Measurements from ENCODE around the gene RALGAPA2.
A peak's percentile ranks its signal among the peaks of the same experiment; 100 is the strongest.

The RALGAPA2 gene

DNA sequence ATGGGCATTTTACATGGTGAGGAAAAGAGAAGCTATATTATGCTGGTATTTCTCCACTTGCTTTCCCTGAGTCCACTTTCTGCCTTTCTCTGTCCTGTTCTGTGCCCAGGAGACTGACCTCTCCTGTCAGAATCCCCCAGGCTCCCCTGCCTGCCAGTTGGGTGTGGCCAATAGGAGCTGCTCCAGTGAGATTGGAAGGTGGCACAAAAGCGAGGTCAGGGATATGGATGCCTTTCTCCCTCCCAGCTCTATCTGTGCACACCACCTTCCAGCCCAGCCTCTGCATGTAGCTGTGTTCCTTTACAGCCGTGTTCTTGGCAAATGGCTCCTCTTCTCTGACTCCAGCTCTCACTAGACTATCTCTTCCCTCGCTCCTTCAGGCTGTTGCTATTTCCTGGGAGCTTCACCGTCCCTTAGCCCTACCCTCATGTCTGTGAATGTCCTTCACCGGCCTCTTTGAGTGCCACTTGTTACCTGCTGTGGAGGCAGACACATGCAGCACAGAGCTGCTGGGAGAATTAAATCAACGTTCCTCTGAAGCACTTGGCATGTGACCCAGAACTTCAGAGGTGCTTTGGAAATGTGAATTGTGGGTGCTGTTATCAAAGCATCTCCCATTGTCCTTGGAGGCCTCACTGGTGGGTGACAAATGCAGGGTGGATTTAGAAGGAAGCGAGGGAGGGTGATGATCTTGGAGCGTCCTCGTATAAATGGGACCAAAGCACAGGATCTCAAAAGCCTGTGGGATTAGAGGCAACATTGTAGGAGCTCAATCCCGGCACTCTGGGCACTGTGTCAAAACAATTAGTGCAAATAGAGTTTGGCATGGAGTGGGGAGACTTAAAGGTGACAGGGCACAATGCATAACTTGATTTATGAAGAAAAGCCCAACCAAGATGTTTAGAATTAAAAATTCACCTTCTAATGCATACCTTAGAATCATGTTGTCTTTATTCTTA, 28.9 kb upstream of the RALGAPA2 start:
- peak in 1 of 2 experiments; percentile 41 for DNase-seq (ENCODE audit: low read depth in 1 of 2, low spot score in 1 of 2)
- Histone ChIP-seq H3K27ac (replicated peaks) (peak overlapping the region; percentile 95), H3K4me3 (replicated peaks; ENCODE audit: insufficient read depth, low read length) (no peak overlapping the region), H3K27me3 (ENCODE audit: insufficient read depth, poor library complexity, severe bottlenecking) (no peaks in the 10 kb centered on the region)
- TF ChIP-seq, protein P1, sequence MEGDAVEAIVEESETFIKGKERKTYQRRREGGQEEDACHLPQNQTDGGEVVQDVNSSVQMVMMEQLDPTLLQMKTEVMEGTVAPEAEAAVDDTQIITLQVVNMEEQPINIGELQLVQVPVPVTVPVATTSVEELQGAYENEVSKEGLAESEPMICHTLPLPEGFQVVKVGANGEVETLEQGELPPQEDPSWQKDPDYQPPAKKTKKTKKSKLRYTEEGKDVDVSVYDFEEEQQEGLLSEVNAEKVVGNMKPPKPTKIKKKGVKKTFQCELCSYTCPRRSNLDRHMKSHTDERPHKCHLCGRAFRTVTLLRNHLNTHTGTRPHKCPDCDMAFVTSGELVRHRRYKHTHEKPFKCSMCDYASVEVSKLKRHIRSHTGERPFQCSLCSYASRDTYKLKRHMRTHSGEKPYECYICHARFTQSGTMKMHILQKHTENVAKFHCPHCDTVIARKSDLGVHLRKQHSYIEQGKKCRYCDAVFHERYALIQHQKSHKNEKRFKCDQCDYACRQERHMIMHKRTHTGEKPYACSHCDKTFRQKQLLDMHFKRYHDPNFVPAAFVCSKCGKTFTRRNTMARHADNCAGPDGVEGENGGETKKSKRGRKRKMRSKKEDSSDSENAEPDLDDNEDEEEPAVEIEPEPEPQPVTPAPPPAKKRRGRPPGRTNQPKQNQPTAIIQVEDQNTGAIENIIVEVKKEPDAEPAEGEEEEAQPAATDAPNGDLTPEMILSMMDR (IDR thresholded peaks at IDR 0.05; ENCODE audit: insufficient read depth, low read length): no peak
- TF ChIP-seq POLR2AphosphoS5 (IDR thresholded peaks at IDR 0.05; ENCODE audit: low read depth) (no peak), SPI1 (IDR thresholded peaks at IDR 0.05; ENCODE audit: borderline replicate concordance, low read depth) (no peak), GABPA (IDR thresholded peaks at IDR 0.05; ENCODE audit: low read depth) (no peak)
- TF ChIP-seq, protein P2, sequence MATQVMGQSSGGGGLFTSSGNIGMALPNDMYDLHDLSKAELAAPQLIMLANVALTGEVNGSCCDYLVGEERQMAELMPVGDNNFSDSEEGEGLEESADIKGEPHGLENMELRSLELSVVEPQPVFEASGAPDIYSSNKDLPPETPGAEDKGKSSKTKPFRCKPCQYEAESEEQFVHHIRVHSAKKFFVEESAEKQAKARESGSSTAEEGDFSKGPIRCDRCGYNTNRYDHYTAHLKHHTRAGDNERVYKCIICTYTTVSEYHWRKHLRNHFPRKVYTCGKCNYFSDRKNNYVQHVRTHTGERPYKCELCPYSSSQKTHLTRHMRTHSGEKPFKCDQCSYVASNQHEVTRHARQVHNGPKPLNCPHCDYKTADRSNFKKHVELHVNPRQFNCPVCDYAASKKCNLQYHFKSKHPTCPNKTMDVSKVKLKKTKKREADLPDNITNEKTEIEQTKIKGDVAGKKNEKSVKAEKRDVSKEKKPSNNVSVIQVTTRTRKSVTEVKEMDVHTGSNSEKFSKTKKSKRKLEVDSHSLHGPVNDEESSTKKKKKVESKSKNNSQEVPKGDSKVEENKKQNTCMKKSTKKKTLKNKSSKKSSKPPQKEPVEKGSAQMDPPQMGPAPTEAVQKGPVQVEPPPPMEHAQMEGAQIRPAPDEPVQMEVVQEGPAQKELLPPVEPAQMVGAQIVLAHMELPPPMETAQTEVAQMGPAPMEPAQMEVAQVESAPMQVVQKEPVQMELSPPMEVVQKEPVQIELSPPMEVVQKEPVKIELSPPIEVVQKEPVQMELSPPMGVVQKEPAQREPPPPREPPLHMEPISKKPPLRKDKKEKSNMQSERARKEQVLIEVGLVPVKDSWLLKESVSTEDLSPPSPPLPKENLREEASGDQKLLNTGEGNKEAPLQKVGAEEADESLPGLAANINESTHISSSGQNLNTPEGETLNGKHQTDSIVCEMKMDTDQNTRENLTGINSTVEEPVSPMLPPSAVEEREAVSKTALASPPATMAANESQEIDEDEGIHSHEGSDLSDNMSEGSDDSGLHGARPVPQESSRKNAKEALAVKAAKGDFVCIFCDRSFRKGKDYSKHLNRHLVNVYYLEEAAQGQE (IDR thresholded peaks at IDR 0.05; ENCODE audit: insufficient replicate concordance, low read depth): no peak

DNA sequence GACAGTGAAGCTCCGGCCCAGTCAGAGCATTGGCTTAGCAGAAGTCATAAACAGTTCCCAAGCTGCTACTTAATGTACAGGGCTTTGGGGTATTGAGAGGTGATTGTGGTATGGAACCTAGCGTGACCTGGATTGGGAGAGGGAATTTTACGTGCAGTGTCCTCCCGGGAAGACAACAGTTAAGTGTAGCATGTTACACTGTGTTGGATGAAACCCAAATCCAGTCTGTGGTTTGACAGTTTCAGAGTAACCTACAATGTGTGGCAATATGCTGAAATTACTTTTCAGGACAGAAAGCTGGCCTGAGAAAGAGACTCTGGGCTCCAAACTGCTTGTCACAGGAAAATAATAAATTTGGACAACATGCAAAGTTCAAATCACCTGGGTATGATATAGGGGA, 28.1 kb upstream of the RALGAPA2 start:
- DNase-seq (ENCODE audit: low read depth in 1 of 2, low spot score in 1 of 2): peak; percentile 55 to 82
- Histone ChIP-seq H3K27me3 (ENCODE audit: insufficient read depth, poor library complexity, severe bottlenecking) (no peaks in the 10 kb centered on the region), H3K27ac (replicated peaks) (peak overlapping the region; percentile 95), H3K4me3 (replicated peaks; ENCODE audit: insufficient read depth, low read length) (no peak overlapping the region)
- TF ChIP-seq POLR2AphosphoS5 (IDR thresholded peaks at IDR 0.05; ENCODE audit: low read depth) (peak; percentile 71; the same call in 1 of the 2 replicates), SPI1 (IDR thresholded peaks at IDR 0.05; ENCODE audit: borderline replicate concordance, low read depth) (no peak)
- TF ChIP-seq, protein P2 (IDR thresholded peaks at IDR 0.05; ENCODE audit: insufficient replicate concordance, low read depth): no peak

DNA sequence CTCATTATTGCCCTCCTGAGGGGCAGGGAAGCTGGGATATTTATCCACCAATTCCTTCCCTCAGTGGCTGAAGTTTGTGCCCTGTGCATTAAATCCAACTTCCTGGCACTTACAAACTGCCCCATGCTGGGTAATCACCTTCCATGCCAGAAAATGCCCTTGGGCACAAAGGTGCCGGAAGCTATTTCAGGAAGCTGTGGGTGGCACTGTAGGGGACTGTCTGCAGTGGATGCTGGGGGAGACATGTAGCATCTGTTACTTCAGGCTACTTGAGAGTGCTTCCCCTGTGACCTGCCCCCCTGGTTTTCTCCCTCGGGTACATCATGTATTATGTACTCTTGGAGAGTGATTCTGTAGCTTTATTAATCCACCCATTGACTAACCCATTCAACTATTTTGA, 24.7 kb upstream of the RALGAPA2 start:
- peak overlapping the region; percentile 94 for H3K27ac ChIP-seq (replicated peaks)
- TF ChIP-seq SPI1 (IDR thresholded peaks at IDR 0.05; ENCODE audit: borderline replicate concordance, low read depth) (peak; percentile 8; the same call in 1 of the 2 replicates), GABPA (IDR thresholded peaks at IDR 0.05; ENCODE audit: low read depth) (no peak), POLR2AphosphoS5 (IDR thresholded peaks at IDR 0.05; ENCODE audit: low read depth) (peak; percentile 35)
- TF ChIP-seq, protein P2 (IDR thresholded peaks at IDR 0.05; ENCODE audit: insufficient replicate concordance, low read depth): no peak
- TF ChIP-seq, protein P1 (IDR thresholded peaks at IDR 0.05; ENCODE audit: insufficient read depth, low read length): no peak
- peak in 1 of 2 experiments; percentile 85 for DNase-seq (ENCODE audit: low read depth in 1 of 2, low spot score in 1 of 2)
- no peak overlapping the region for H3K4me3 ChIP-seq (replicated peaks; ENCODE audit: insufficient read depth, low read length)
- no peaks in the 10 kb centered on the region for H3K27me3 ChIP-seq (ENCODE audit: insufficient read depth, poor library complexity, severe bottlenecking)

All from HL-60 (cell line).